Measurements from ENCODE around the gene CACNA1C. TPM values are rescaled to one million over a fixed set of nuclear protein-coding genes. Genes with fewer than 3 reads are reported as not detected.

The CACNA1C gene
- total RNA-seq, 2 experiments from 2014 or later = 0.69 to 1.4 TPM

- no peak overlapping the region for H3K4me2 ChIP-seq (ENCODE audit: low read length)
- H4K20me1 ChIP-seq (ENCODE audit: insufficient read depth, low read length) = no peaks in the 10 kb centered on the region
- no peaks in the 10 kb centered on the region for H3K9me3 ChIP-seq (ENCODE audit: low read length)
- POLR2A ChIA-PET = no interaction called here
- no peaks in the 10 kb centered on the region for H3K36me3 ChIP-seq (ENCODE audit: insufficient read depth, low read length)
- CTCF ChIA-PET (ENCODE audit: unreplicated experiment) = no interaction called here
- TF ChIP-seq EZH2phosphoT487 (IDR thresholded peaks at IDR 0.05; ENCODE audit: borderline replicate concordance, low read depth, low read length) (no peak), CTCF (conservative IDR thresholded peaks at IDR 0.05; ENCODE audit: low read length) (no peak)
- no peak overlapping the region for H3K4me3 ChIP-seq (ENCODE audit: low read depth, low read length, poor library complexity, severe bottlenecking)
- no peak overlapping the region for H3K27ac ChIP-seq (ENCODE audit: low read depth, low read length, poor library complexity, severe bottlenecking)
- DNase-seq (ENCODE audit: low spot score) = no peak
- H2AFZ ChIP-seq (ENCODE audit: low read length) = no peak overlapping the region
- BruUV-seq (replicated peaks) = no TSS peak
- intact Hi-C loops (cut with micrococcal nuclease; ENCODE audit: unreplicated experiment) = no loop called here
- H3K79me2 ChIP-seq (ENCODE audit: insufficient read depth, low read depth, low read length) = no peaks in the 10 kb centered on the region
- H3K4me1 ChIP-seq (ENCODE audit: insufficient read depth, low read length, poor library complexity, severe bottlenecking) = no peaks in the 10 kb centered on the region
- no peaks in the 10 kb centered on the region for H3K9me2 ChIP-seq (ENCODE audit: insufficient read depth, low read length)
Measured at GRCh38 chr12:2319737-2320506, 267.1 kb downstream of the CACNA1C start.

GRCh38 chr12:2320841-2321240 is 268.1 kb downstream of the CACNA1C start:
- no peak overlapping the region for H3K4me2 ChIP-seq (ENCODE audit: low read length)

More at GRCh38 chr12:2320841-2321240, 268.1 kb downstream of the CACNA1C start:
- Histone ChIP-seq H3K9me2 (ENCODE audit: insufficient read depth, low read length) (no peaks in the 10 kb centered on the region), H4K20me1 (ENCODE audit: insufficient read depth, low read length) (no peaks in the 10 kb centered on the region), H3K27ac (ENCODE audit: low read depth, low read length, poor library complexity, severe bottlenecking) (no peak overlapping the region), H3K36me3 (ENCODE audit: insufficient read depth, low read length) (no peaks in the 10 kb centered on the region), H3K79me2 (ENCODE audit: insufficient read depth, low read depth, low read length) (no peaks in the 10 kb centered on the region), H3K4me1 (ENCODE audit: insufficient read depth, low read length, poor library complexity, severe bottlenecking) (no peaks in the 10 kb centered on the region), H3K4me3 (ENCODE audit: low read depth, low read length, poor library complexity, severe bottlenecking) (no peak overlapping the region), H2AFZ (ENCODE audit: low read length) (no peak overlapping the region), H3K9me3 (ENCODE audit: low read length) (no peaks in the 10 kb centered on the region)
- CTCF ChIA-PET (ENCODE audit: unreplicated experiment) = no interaction called here
- DNase-seq (ENCODE audit: low spot score) = no peak
- BruUV-seq (replicated peaks) = no TSS peak
- POLR2A ChIA-PET = interaction anchor here (0.6 kb wide), 1 partner anchor 165 kb away, joined by 3 read pairs; no protein-coding TSS in a partner anchor
- TF ChIP-seq CTCF (conservative IDR thresholded peaks at IDR 0.05; ENCODE audit: low read length) (no peak), EZH2phosphoT487 (IDR thresholded peaks at IDR 0.05; ENCODE audit: borderline replicate concordance, low read depth, low read length) (no peak)
- intact Hi-C loops (cut with micrococcal nuclease; ENCODE audit: unreplicated experiment) = no loop called here
